GM20431 (cell line): ENCODE data around the gene DLST.
"Not testable (repeated sequence)": the region's sequence is repeated elsewhere in the genome, so short reads cannot be mapped to it uniquely, and the experiment has no call there.

Experiments
- in situ Hi-C: fragments of 300-500 bp; cut with MseI, MboI; formaldehyde crosslinking; loops from one replicate; pipeline ENCODE4 v1.15.0; 2020; ENCODE audit warnings: low sequenced_read_pairs; ENCODE audit not compliant: unreplicated experiment

Gene DLST

GRCh38 chr14:74913393-74913910, 31.7 kb downstream of the DLST start:
- in situ Hi-C loops, result no loop called here

GRCh38 chr14:74913986-74914573, 32.4 kb downstream of the DLST start:
- in situ Hi-C loops, result no loop called here

- in situ Hi-C loops, result no loop called here
Observed at GRCh38 chr14:74915426-74915825, 33.7 kb downstream of the DLST start.

GRCh38 chr14:74915826-74916225, 34.1 kb downstream of the DLST start:
- in situ Hi-C loops, result no loop called here

- in situ Hi-C loops, result no loop called here
Observed at GRCh38 chr14:74917178-74917543, 35.4 kb downstream of the DLST start.

GRCh38 chr14:74917646-74918081, 35.9 kb downstream of the DLST start:
- in situ Hi-C loops, result no loop called here

- in situ Hi-C loops, result no loop called here
Observed at GRCh38 chr14:74918380-74918779, 36.7 kb downstream of the DLST start.

- in situ Hi-C loops, result no loop called here
Observed at GRCh38 chr14:74919421-74920165, 37.9 kb downstream of the DLST start.

- in situ Hi-C loops, result no loop called here
Observed at GRCh38 chr14:74920281-74920680, 38.6 kb downstream of the DLST start.

GRCh38 chr14:74921053-74921620, 39.4 kb downstream of the DLST start:
- in situ Hi-C loops, result no loop called here

GRCh38 chr14:74921987-74922751, 40.5 kb downstream of the DLST start:
- in situ Hi-C loops, result no loop called here

- in situ Hi-C loops, result no loop called here
Observed at GRCh38 chr14:74922752-74923401, 41.2 kb downstream of the DLST start, which contains the start of gene RPS6KL1. Gene RPS6KL1 (minus strand): TSS chr14:74923260. CDS start chr14:74921541, 1,719 bp downstream.

- in situ Hi-C loops, result no loop called here
Observed at GRCh38 chr14:74924061-74924460, 42.3 kb downstream of the DLST start.

GRCh38 chr14:74927225-74927624, 45.5 kb downstream of the DLST start:
- in situ Hi-C loops, result no loop called here

GRCh38 chr14:74929242-74929641, 47.5 kb downstream of the DLST start:
- in situ Hi-C loops, result no loop called here

GRCh38 chr14:74931744-74932143, 50.0 kb downstream of the DLST start:
- in situ Hi-C loops, result not testable (repeated sequence)

GRCh38 chr14:74932401-74932901, 50.7 kb downstream of the DLST start:
- in situ Hi-C loops, result no loop called here

- in situ Hi-C loops, result not testable (repeated sequence)
Observed at GRCh38 chr14:74932936-74933335, 51.2 kb downstream of the DLST start.

GRCh38 chr14:74934041-74934440, 52.3 kb downstream of the DLST start:
- in situ Hi-C loops, result no loop called here
